ENCODE data around the gene CDH20. TPM values are rescaled to one million over a fixed set of nuclear protein-coding genes. Genes with fewer than 3 reads are reported as not detected.

CDH20 gene
- total and polyA plus RNA-seq, 12 donors: 0.07 to 0.39 (median 0.08) TPM; not detected in 8

GRCh38 chr18:61600422-61600821, 267.2 kb downstream of the CDH20 start:
- TF ChIP-seq CTCF (IDR thresholded peaks at IDR 0.05): no peak
- ATAC-seq (no peak), DNase-seq (no peak)
- Histone ChIP-seq H3K4me1 (peaks cover 0 to 13% (median 7%) of the 10 kb centered on the region in 9 donors), H3K27ac (no peak overlapping the region), H3K9me3 (no peaks in the 10 kb centered on the region), H3K27me3 (no peaks in the 10 kb centered on the region), H3K36me3 (no peaks in the 10 kb centered on the region), H3K4me3 (no peak overlapping the region)
- intact Hi-C loops (cut with DNase I): no loop called here
- 88 to 91% methylated on average over 4 of the region's 4 CpGs for WGBS, 2 donors

GRCh38 chr18:61602836-61603235, 269.6 kb downstream of the CDH20 start:
- no peak for ATAC-seq
- Histone ChIP-seq H3K9me3 (no peaks in the 10 kb centered on the region), H3K27me3 (no peaks in the 10 kb centered on the region), H3K36me3 (no peaks in the 10 kb centered on the region), H3K27ac (no peak overlapping the region), H3K4me1 (peaks cover 0 to 35% (median 19%) of the 10 kb centered on the region in 9 donors), H3K4me3 (no peak overlapping the region)
- 97 to 98% methylated on average over 2 of the region's 2 CpGs for WGBS, 2 donors
- intact Hi-C loops (cut with DNase I): no loop called here
- no peak for TF ChIP-seq CTCF (IDR thresholded peaks at IDR 0.05)
- DNase-seq: no peak
